ENCODE measurements around the gene SS18.

- TF ChIP-seq, protein P1, sequence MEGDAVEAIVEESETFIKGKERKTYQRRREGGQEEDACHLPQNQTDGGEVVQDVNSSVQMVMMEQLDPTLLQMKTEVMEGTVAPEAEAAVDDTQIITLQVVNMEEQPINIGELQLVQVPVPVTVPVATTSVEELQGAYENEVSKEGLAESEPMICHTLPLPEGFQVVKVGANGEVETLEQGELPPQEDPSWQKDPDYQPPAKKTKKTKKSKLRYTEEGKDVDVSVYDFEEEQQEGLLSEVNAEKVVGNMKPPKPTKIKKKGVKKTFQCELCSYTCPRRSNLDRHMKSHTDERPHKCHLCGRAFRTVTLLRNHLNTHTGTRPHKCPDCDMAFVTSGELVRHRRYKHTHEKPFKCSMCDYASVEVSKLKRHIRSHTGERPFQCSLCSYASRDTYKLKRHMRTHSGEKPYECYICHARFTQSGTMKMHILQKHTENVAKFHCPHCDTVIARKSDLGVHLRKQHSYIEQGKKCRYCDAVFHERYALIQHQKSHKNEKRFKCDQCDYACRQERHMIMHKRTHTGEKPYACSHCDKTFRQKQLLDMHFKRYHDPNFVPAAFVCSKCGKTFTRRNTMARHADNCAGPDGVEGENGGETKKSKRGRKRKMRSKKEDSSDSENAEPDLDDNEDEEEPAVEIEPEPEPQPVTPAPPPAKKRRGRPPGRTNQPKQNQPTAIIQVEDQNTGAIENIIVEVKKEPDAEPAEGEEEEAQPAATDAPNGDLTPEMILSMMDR (conservative IDR thresholded peaks at IDR 0.05; ENCODE audit: low read depth, low read length): no peak
- TF ChIP-seq EZH2 (IDR thresholded peaks at IDR 0.05; ENCODE audit: low read length, unreplicated experiment): no peak
These were observed 85.6 kb downstream of the SS18 start for GRCh38 chr18:26004832-26005231.
